Body of pancreas (tissue), 4 donors: Measurements from ENCODE around the gene P3H1. TPM values are rescaled to one million over a fixed set of nuclear protein-coding genes. Genes with fewer than 3 reads are reported as not detected.
"Not testable (repeated sequence)": the region's sequence is repeated elsewhere in the genome, so short reads cannot be mapped to it uniquely, and the experiment has no call there.

Source experiments
- ATAC-seq: fragments of 150-250 bp; one replicate; pipeline ENCODE4 v1.9.1; 2016
- DNase-seq, 4 donors: peaks; one replicate each; pipeline ENCODE4 v3.0.0-alpha.2; 2019
- H3K27ac ChIP-seq, 4 donors: fragments of 200-600 bp; sonication (generic); 1 replicate in 3 of 4; 2 replicates in 1 of 4; pipeline versions ENCODE4 v1.5.1 to v1.6.1; 2016 to 2019; ENCODE audit warnings: mild to moderate bottlenecking in 1 of 4, mixed read lengths in 1 of 4, moderate library complexity in 1 of 4
- H3K27me3 ChIP-seq, 2 donors: fragments of 200-600 bp; sonication (generic); one replicate each; pipeline ENCODE4 v1.6.0; 2016; ENCODE audit warnings: mild to moderate bottlenecking in 1 of 2
- H3K36me3 ChIP-seq, 2 donors: fragments of 200-600 bp; sonication (generic); replicated peaks in 1 of 2; 2 replicates each; pipeline ENCODE4 v1.5.1; 2016; ENCODE audit warnings: low read depth in 2 of 2; ENCODE audit not compliant: insufficient read depth in 1 of 2
- H3K4me1 ChIP-seq: fragments of 200-600 bp; sonication (generic); one replicate; pipeline ENCODE4 v1.6.0; 2016
- H3K4me3 ChIP-seq, 2 donors: fragments of 200-600 bp; sonication (generic); 1 replicate in 1 of 2; 2 replicates in 1 of 2; pipeline ENCODE4 v1.5.1; 2016 to 2019
- H3K9me3 ChIP-seq, 3 donors: fragments of 200-600 bp; sonication (generic); 1 replicate in 2 of 3; 2 replicates in 1 of 3; pipeline ENCODE4 v1.5.1; 2016
- POLR2A ChIP-seq, 3 donors: fragments of 450-650 bp; IDR thresholded peaks; one replicate each; pipeline ENCODE4 v1.6.1; 2016; ENCODE audit warnings: antibody characterized with exemption in 3 of 3, mild to moderate bottlenecking in 2 of 3
- WGBS, 2 donors: methylation state at CpG; one replicate each; pipeline ENCODE4 v1.1.5; 2017; 5-methylcytosine and 5-hydroxymethylcytosine counted together
- intact Hi-C: fragments of 100-400 bp; cut with DNase I; formaldehyde crosslinking; loops from one replicate; pipeline ENCODE4 v1.15.1; 2023
- total RNA-seq, 2 donors: library from RNA; depleted of rRNA; stranded (reverse); fragments of >200 nt; gene quantifications; one replicate each; pipeline ENCODE4 v1.1.0, GENCODE V29; 2016
- TF ChIP-seq, protein P1 (sequence below), 7 experiments: fragments of 450-650 bp in 4 of 7; fragments of 200-600 bp in 3 of 7; sonication (generic) in 3 of 7; IDR thresholded peaks; one replicate each; pipeline ENCODE4 v1.5.1; 2016 to 2019; ENCODE audit warnings: antibody characterized with exemption in 7 of 7

Gene P3H1
- total RNA-seq, 2 donors from 2014 or later: 16.9 to 34.9 TPM

- ATAC-seq (no peak), DNase-seq (no peak)
- Histone ChIP-seq H3K27me3 (no peaks in the 10 kb centered on the region), H3K4me3 (no peak overlapping the region), H3K9me3 (no peaks in the 10 kb centered on the region), H3K4me1 (no peaks in the 10 kb centered on the region), H3K27ac (no peak overlapping the region), H3K36me3 (no peaks in the 10 kb centered on the region)
- intact Hi-C loops: no loop called here
- WGBS, 2 donors: 59 to 61% methylated on average over 4 of the region's 4 CpGs
- TF ChIP-seq, protein P1, sequence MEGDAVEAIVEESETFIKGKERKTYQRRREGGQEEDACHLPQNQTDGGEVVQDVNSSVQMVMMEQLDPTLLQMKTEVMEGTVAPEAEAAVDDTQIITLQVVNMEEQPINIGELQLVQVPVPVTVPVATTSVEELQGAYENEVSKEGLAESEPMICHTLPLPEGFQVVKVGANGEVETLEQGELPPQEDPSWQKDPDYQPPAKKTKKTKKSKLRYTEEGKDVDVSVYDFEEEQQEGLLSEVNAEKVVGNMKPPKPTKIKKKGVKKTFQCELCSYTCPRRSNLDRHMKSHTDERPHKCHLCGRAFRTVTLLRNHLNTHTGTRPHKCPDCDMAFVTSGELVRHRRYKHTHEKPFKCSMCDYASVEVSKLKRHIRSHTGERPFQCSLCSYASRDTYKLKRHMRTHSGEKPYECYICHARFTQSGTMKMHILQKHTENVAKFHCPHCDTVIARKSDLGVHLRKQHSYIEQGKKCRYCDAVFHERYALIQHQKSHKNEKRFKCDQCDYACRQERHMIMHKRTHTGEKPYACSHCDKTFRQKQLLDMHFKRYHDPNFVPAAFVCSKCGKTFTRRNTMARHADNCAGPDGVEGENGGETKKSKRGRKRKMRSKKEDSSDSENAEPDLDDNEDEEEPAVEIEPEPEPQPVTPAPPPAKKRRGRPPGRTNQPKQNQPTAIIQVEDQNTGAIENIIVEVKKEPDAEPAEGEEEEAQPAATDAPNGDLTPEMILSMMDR (IDR thresholded peaks at IDR 0.05): no peak
- no peak for TF ChIP-seq POLR2A (IDR thresholded peaks at IDR 0.05)
These were observed 35.8 kb downstream of the P3H1 start for GRCh38 chr1:42730988-42731387.

DNA sequence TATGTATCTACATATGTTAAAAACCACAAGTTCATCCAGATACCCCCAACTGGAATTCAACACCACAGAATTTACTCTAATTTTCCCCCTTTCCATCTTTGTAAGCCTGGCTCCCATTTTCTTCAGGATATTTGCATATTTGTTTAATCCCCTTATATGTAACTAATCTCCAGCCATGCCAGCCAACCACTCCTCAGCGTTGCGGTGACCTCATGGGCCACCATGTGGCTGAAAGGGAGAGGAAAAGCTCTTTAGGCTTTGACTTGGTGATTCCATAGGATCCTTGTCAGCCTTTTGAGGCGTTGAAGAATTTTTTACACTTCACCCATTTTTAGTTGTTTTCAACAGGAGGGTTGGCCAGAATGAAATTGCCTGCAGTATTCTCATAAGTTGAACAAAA lies 36.8 kb downstream of the P3H1 start:
- no peak for DNase-seq
- WGBS, 2 donors: 92% methylated on average over 3 of the region's 3 CpGs
- Histone ChIP-seq H3K4me1 (no peaks in the 10 kb centered on the region), H3K4me3 (no peak overlapping the region), H3K36me3 (no peaks in the 10 kb centered on the region), H3K27me3 (no peaks in the 10 kb centered on the region), H3K9me3 (no peaks in the 10 kb centered on the region), H3K27ac (no peak overlapping the region)
- no peak for TF ChIP-seq POLR2A (IDR thresholded peaks at IDR 0.05)
- TF ChIP-seq, protein P1 (IDR thresholded peaks at IDR 0.05): no peak
- no peak for ATAC-seq
- intact Hi-C loops: no loop called here

- DNase-seq, H3K36me3 ChIP-seq, H3K27me3 ChIP-seq, H3K4me1 ChIP-seq, H3K9me3 ChIP-seq, intact Hi-C loops, H3K27ac ChIP-seq, H3K4me3 ChIP-seq, ATAC-seq: not testable (repeated sequence)
- 95 to 96% methylated on average over 4 of the region's 4 CpGs for WGBS, 2 donors
These were observed 41.0 kb downstream of the P3H1 start for GRCh38 chr1:42725820-42726219.

GRCh38 chr1:42723511-42723910 lies 43.3 kb downstream of the P3H1 start:
- Histone ChIP-seq H3K4me3 (no peak overlapping the region), H3K36me3 (no peaks in the 10 kb centered on the region), H3K4me1 (peaks cover 3% of the 10 kb centered on the region), H3K9me3 (no peaks in the 10 kb centered on the region), H3K27me3 (no peaks in the 10 kb centered on the region), H3K27ac (no peak overlapping the region)
- 75 to 78% methylated on average over 6 of the region's 6 CpGs for WGBS, 2 donors
- ATAC-seq: no peak
- intact Hi-C loops: no loop called here
- TF ChIP-seq, protein P1 (IDR thresholded peaks at IDR 0.05): no peak
- no peak for TF ChIP-seq POLR2A (IDR thresholded peaks at IDR 0.05)
- no peak for DNase-seq

DNA sequence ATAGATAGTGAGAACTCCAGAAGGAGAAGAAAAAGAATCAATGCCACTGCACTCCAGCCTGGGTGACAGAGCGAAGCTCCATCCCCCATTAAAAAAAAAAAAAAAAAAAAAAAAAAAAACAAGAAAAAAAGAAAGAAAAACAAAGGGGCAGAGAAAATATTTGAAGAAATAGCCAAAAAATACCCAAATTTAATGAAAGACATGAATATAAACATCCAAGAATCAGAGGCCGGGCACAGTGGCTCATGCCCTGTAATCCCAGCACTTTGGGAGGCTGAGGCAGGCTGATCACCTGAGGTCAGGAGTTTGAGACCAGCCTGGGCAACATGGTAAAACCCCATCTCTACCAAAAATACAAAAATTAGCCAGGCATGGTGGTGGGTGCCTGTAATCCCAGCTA lies 44.4 kb downstream of the P3H1 start:
- H3K36me3 ChIP-seq, ATAC-seq, H3K4me3 ChIP-seq, DNase-seq, intact Hi-C loops, H3K27me3 ChIP-seq, H3K27ac ChIP-seq, H3K4me1 ChIP-seq, H3K9me3 ChIP-seq: not testable (repeated sequence)
- WGBS, 2 donors: 75 to 100% methylated on average over 1 to 2 of the region's 2 CpGs

DNA sequence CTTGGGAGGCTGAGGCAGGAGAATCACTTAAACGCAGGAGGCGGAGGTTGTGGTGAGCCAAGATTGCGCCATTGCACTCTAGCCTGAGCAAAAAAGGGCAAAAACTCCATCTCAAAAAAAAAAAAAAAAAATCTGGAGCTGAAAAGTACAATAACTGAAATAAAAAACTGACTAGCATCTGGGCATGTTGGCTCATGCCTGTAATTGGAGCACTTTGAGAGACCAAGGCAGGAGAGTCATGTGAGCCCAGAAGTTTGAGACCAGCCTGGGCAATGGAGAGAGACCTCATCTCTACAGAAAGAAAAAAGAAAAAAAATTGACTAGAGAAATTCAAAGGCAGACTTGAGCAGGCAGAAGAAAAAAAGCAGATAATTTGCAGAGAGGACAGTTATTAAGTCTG lies 44.9 kb downstream of the P3H1 start:
- H3K4me1 ChIP-seq: peaks cover 3% of the 10 kb centered on the region
- TF ChIP-seq POLR2A (IDR thresholded peaks at IDR 0.05): no peak
- TF ChIP-seq, protein P1 (IDR thresholded peaks at IDR 0.05): no peak
- no peaks in the 10 kb centered on the region for H3K36me3 ChIP-seq
- 91 to 93% methylated on average over 3 of the region's 3 CpGs for WGBS, 2 donors
- no peak for ATAC-seq
- H3K27ac ChIP-seq: no peak overlapping the region
- H3K9me3 ChIP-seq: no peaks in the 10 kb centered on the region
- DNase-seq: no peak
- intact Hi-C loops: no loop called here
- H3K27me3 ChIP-seq: no peaks in the 10 kb centered on the region
- no peak overlapping the region for H3K4me3 ChIP-seq
